Mesenchymal stem cell (in vitro differentiated cells and primary cell): Measurements from ENCODE around the gene ATP2B1.

ENCODE experiments used
- DNase-seq: peaks from one replicate; pipeline ENCODE4 v3.0.0-alpha.2; 2013
- H2AFZ ChIP-seq: one replicate; pipeline ENCODE4 v1.6.1; 2013; ENCODE audit warnings: low read depth, mild to moderate bottlenecking, control low read depth, inconsistent platforms, low read length, moderate library complexity
- H2AK5ac ChIP-seq: 2 replicates; pipeline ENCODE4 v1.6.1; 2013; ENCODE audit warnings: low read length, moderate library complexity, mild to moderate bottlenecking, inconsistent platforms; ENCODE audit not compliant: severe bottlenecking
- H2BK120ac ChIP-seq: one replicate; pipeline ENCODE4 v1.6.1; 2013; ENCODE audit warnings: low read depth, mild to moderate bottlenecking, inconsistent platforms, low read length, moderate library complexity
- H2BK12ac ChIP-seq, 2 experiments: one replicate each; pipeline ENCODE4 v1.6.1; 2013; ENCODE audit warnings: inconsistent platforms in 2 of 2, low read length in 2 of 2, mild to moderate bottlenecking in 2 of 2, moderate library complexity in 2 of 2, control low read depth in 1 of 2
- H2BK15ac ChIP-seq: one replicate; pipeline ENCODE4 v1.6.1; 2013; ENCODE audit warnings: mild to moderate bottlenecking, low read depth, inconsistent platforms; ENCODE audit not compliant: poor library complexity, severe bottlenecking
- H2BK5ac ChIP-seq: 2 replicates; pipeline ENCODE4 v1.6.1; 2013; ENCODE audit warnings: low read depth, mild to moderate bottlenecking, low read length, control low read depth, inconsistent platforms; ENCODE audit not compliant: poor library complexity, severe bottlenecking
- H3K14ac ChIP-seq, 2 experiments: one replicate each; pipeline ENCODE4 v1.6.1; 2013; ENCODE audit warnings: inconsistent platforms in 2 of 2, low read length in 2 of 2, control low read depth in 1 of 2, mild to moderate bottlenecking in 1 of 2, moderate library complexity in 1 of 2
- H3K18ac ChIP-seq, 2 experiments: one replicate each; pipeline ENCODE4 v1.6.1; 2013; ENCODE audit warnings: inconsistent platforms in 2 of 2, low read length in 2 of 2, control low read depth in 1 of 2, low read depth in 1 of 2, mild to moderate bottlenecking in 1 of 2
- H3K23ac ChIP-seq, 2 experiments: one replicate each; pipeline ENCODE4 v1.6.1; 2013; ENCODE audit warnings: inconsistent platforms in 2 of 2, low read length in 2 of 2, mild to moderate bottlenecking in 2 of 2, moderate library complexity in 2 of 2, control low read depth in 1 of 2
- H3K27ac ChIP-seq: 2 replicates; pipeline ENCODE4 v1.5.1; 2013; ENCODE audit warnings: mild to moderate bottlenecking, moderate library complexity, low read length, control low read depth, inconsistent platforms; ENCODE audit not compliant: poor library complexity, severe bottlenecking
- H3K27me3 ChIP-seq, 2 experiments: 2 replicates each; pipeline versions ENCODE4 v1.6.1 to v1.7.0; 2013; ENCODE audit warnings: low read length in 2 of 2, mild to moderate bottlenecking in 2 of 2, moderate library complexity in 2 of 2, control low read depth in 1 of 2, inconsistent platforms in 1 of 2; ENCODE audit not compliant: control insufficient read depth in 1 of 2, insufficient read depth in 1 of 2
- H3K36me3 ChIP-seq, 2 experiments: 2 replicates each; pipeline versions ENCODE4 v1.6.1 to v1.7.0; 2013; ENCODE audit warnings: low read length in 2 of 2, control low read depth in 1 of 2, inconsistent platforms in 1 of 2, low read depth in 1 of 2, mild to moderate bottlenecking in 1 of 2; ENCODE audit not compliant: insufficient read depth in 2 of 2, control insufficient read depth in 1 of 2
- H3K4ac ChIP-seq, 2 experiments: one replicate each; pipeline ENCODE4 v1.6.1; 2013; ENCODE audit warnings: inconsistent platforms in 2 of 2, low read length in 2 of 2, mild to moderate bottlenecking in 2 of 2, moderate library complexity in 2 of 2, control low read depth in 1 of 2, low read depth in 1 of 2
- H3K4me1 ChIP-seq: 2 replicates; pipeline ENCODE4 v1.6.1; 2013; ENCODE audit warnings: low read depth, low read length, control low read depth; ENCODE audit not compliant: control insufficient read depth, insufficient read depth
- H3K4me2 ChIP-seq: 2 replicates; pipeline ENCODE4 v1.6.1; 2013; ENCODE audit warnings: low read length, mild to moderate bottlenecking, inconsistent platforms; ENCODE audit not compliant: poor library complexity, severe bottlenecking
- H3K4me3 ChIP-seq, 2 experiments: 2 replicates each; pipeline versions ENCODE4 v1.5.1 to v1.7.0; 2013; ENCODE audit warnings: low read length in 2 of 2, mild to moderate bottlenecking in 2 of 2, control low read depth in 1 of 2, low read depth in 1 of 2; ENCODE audit not compliant: insufficient read depth in 1 of 2
- H3K79me1 ChIP-seq: replicated peaks from 2 replicates; pipeline ENCODE4 v1.6.1; 2013; ENCODE audit warnings: mild to moderate bottlenecking, control low read depth, low read length, inconsistent platforms; ENCODE audit not compliant: poor library complexity, severe bottlenecking
- H3K9ac ChIP-seq: 2 replicates; pipeline ENCODE4 v1.7.0; 2013; ENCODE audit warnings: mild to moderate bottlenecking, low read length, moderate library complexity
- H3K9me3 ChIP-seq: 2 replicates; pipeline ENCODE4 v1.7.0; 2013; ENCODE audit warnings: mild to moderate bottlenecking, low read length; ENCODE audit not compliant: control insufficient read depth
- H4K8ac ChIP-seq: one replicate; pipeline ENCODE4 v1.6.1; 2013; ENCODE audit warnings: inconsistent platforms, mild to moderate bottlenecking, low read length, moderate library complexity
- H4K91ac ChIP-seq: one replicate; pipeline ENCODE4 v1.6.1; 2013; ENCODE audit warnings: mild to moderate bottlenecking, low read length, inconsistent platforms
- WGBS: methylation state at CpG from one replicate; pipeline ENCODE4 v1.1.7; 2013; ENCODE audit warnings: mixed read lengths; 5-methylcytosine and 5-hydroxymethylcytosine counted together

ATP2B1 gene

DNA sequence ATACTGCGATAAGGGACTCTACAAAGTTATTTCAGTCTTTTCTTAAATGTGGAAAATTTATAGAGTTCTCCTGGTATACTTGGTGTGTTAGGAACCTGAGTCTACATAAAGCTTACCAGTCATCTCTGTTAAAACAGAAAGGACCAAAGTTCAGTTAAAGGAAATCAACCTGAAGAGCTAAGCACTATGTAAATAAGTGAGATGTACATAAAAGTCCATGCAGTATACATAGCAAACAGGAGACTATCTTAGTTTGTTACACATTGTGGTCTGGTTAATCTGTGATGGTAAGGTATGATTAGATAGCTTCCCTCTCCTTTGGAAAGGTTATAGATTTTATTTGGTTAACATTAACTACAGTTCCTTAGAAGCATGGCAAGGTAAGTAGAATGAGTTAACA, 75.9 kb downstream of the ATP2B1 start:
- Histone ChIP-seq H3K79me1 (peaks cover 3% of the 10 kb centered on the region), H2AFZ (no peak overlapping the region), H2BK120ac (no peak overlapping the region), H3K36me3 (peaks cover 0 to 86% of the 10 kb centered on the region in 2 experiments), H3K18ac (no peak overlapping the region), H3K4me1 (no peaks in the 10 kb centered on the region), H3K4me3 (no peak overlapping the region), H3K4ac (no peak overlapping the region), H4K8ac (no peak overlapping the region), H4K91ac (no peak overlapping the region), H3K14ac (no peak overlapping the region), H3K23ac (no peak overlapping the region), H2AK5ac (no peak overlapping the region), H2BK5ac (no peak overlapping the region), H3K27me3 (no peaks in the 10 kb centered on the region), H2BK12ac (no peak overlapping the region), H3K9ac (no peak overlapping the region), H3K4me2 (no peak overlapping the region), H3K9me3 (no peaks in the 10 kb centered on the region), H2BK15ac (no peak overlapping the region), H3K27ac (no peak overlapping the region)
- no CpG with 5 or more reads among the region's 1 CpG for WGBS
- no peak for DNase-seq

- Histone ChIP-seq H2BK120ac (no peak overlapping the region), H3K4me3 (no peak overlapping the region), H2BK12ac (no peak overlapping the region), H3K27me3 (no peaks in the 10 kb centered on the region), H3K4me2 (no peak overlapping the region), H3K4me1 (no peaks in the 10 kb centered on the region), H3K27ac (no peak overlapping the region), H3K23ac (no peak overlapping the region), H3K36me3 (peaks cover 6 to 96% of the 10 kb centered on the region in 2 experiments), H4K8ac (no peak overlapping the region), H2BK5ac (no peak overlapping the region), H2AK5ac (no peak overlapping the region), H4K91ac (no peak overlapping the region), H3K18ac (no peak overlapping the region), H2BK15ac (no peak overlapping the region), H3K9me3 (no peaks in the 10 kb centered on the region), H3K79me1 (peaks cover 3% of the 10 kb centered on the region), H3K14ac (no peak overlapping the region), H3K4ac (no peak overlapping the region), H2AFZ (no peak overlapping the region), H3K9ac (no peak overlapping the region)
- no peak for DNase-seq
Observed at GRCh38 chr12:89622115-89622514, 86.5 kb downstream of the ATP2B1 start.

DNA sequence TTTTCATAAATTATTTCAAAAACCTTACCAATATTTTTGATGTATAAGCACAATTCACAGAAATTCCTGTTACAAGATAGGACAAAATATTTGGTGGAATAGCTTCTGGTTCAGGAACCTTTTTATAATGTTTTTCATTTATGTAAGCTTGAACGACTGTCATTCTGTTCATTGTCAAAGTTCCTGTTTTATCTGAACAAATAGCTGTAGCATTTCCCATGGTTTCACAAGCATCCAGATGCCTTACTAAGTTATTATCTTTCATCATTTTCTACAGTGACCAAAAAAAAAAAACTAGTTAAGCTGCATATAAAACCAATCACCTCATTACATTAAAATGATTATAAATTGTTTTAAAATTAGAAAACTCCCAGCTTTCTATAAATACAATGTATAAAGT, 87.1 kb downstream of the ATP2B1 start:
- Histone ChIP-seq H2BK120ac (no peak overlapping the region), H3K27ac (no peak overlapping the region), H4K91ac (no peak overlapping the region), H2BK15ac (no peak overlapping the region), H3K4me1 (no peaks in the 10 kb centered on the region), H3K14ac (no peak overlapping the region), H3K9ac (no peak overlapping the region), H2AK5ac (no peak overlapping the region), H3K23ac (no peak overlapping the region), H3K79me1 (peaks cover 3% of the 10 kb centered on the region), H3K36me3 (peaks cover 6 to 96% of the 10 kb centered on the region in 2 experiments), H2BK5ac (no peak overlapping the region), H3K18ac (no peak overlapping the region), H3K4me2 (no peak overlapping the region), H2BK12ac (no peak overlapping the region), H3K4me3 (no peak overlapping the region), H3K4ac (no peak overlapping the region), H4K8ac (no peak overlapping the region), H2AFZ (no peak overlapping the region), H3K9me3 (no peaks in the 10 kb centered on the region), H3K27me3 (no peaks in the 10 kb centered on the region)
- whole genome bisulfite sequencing, result 94% methylated on average over 1 of the region's 1 CpG
- peak; percentile 34 for DNase-seq

GRCh38 chr12:89619764-89620163, 88.9 kb downstream of the ATP2B1 start:
- no peak overlapping the region for H3K27ac ChIP-seq

More at GRCh38 chr12:89619764-89620163, 88.9 kb downstream of the ATP2B1 start:
- Histone ChIP-seq H3K4ac (no peak overlapping the region), H3K27me3 (no peaks in the 10 kb centered on the region), H3K36me3 (peaks cover under 1 to 96% of the 10 kb centered on the region in 2 experiments), H3K9me3 (no peaks in the 10 kb centered on the region), H3K18ac (no peak overlapping the region), H3K9ac (no peak overlapping the region), H2BK15ac (no peak overlapping the region), H3K4me3 (no peak overlapping the region), H4K8ac (no peak overlapping the region), H3K79me1 (peaks cover 3% of the 10 kb centered on the region), H2AFZ (no peak overlapping the region), H3K14ac (no peak overlapping the region), H2AK5ac (no peak overlapping the region), H4K91ac (no peak overlapping the region), H2BK5ac (no peak overlapping the region), H3K4me2 (no peak overlapping the region), H2BK120ac (no peak overlapping the region), H3K4me1 (no peaks in the 10 kb centered on the region), H2BK12ac (no peak overlapping the region), H3K23ac (no peak overlapping the region)
- DNase-seq, result no peak
- 100% methylated on average over 2 of the region's 2 CpGs for WGBS
